SH-SY5Y (cell line): Measurements from ENCODE around the gene TMEM145.

Source experiments
- GATA2 ChIP-seq: IDR thresholded peaks from 2 replicates; pipeline ENCODE4 v1.6.1; 2011; ENCODE audit warnings: mild to moderate bottlenecking, low read depth, low read length
- GATA3 ChIP-seq: IDR thresholded peaks from 2 replicates; pipeline ENCODE4 v1.6.1; 2011; ENCODE audit warnings: low read depth, mild to moderate bottlenecking, low read length, moderate library complexity

- TF ChIP-seq GATA2 (no peak), GATA3 (no peak)
Observed at GRCh38 chr19:42327381-42327780, 14.3 kb downstream of the TMEM145 start.
